Astrocyte (in vitro differentiated cells and primary cell): ENCODE results near the gene DNAH14. TPM values are rescaled to one million over a fixed set of nuclear protein-coding genes. Genes with fewer than 3 reads are reported as not detected.

Experiments used
- DNase-seq: peaks from one replicate; pipeline ENCODE4 v3.0.0-alpha.2; 2010; ENCODE audit warnings: low read depth
- FAIRE-seq: peaks from 2 replicates; lab custom pipeline; 2011; peaks lifted over from hg19 to GRCh38; lab: Jason Lieb, UNC
- H2AFZ ChIP-seq: 2 replicates; pipeline ENCODE4 v1.6.0; 2012; ENCODE audit warnings: low read depth, low read length, inconsistent platforms
- H3K27ac ChIP-seq: 2 replicates; pipeline ENCODE4 v1.5.1; 2011; ENCODE audit warnings: low read depth, low read length, inconsistent platforms
- H3K27me3 ChIP-seq: 2 replicates; pipeline ENCODE4 v1.6.0; 2011; ENCODE audit warnings: low read length, inconsistent platforms; ENCODE audit not compliant: insufficient read depth
- H3K36me3 ChIP-seq: 2 replicates; pipeline ENCODE4 v1.5.1; 2011; ENCODE audit warnings: low read length, inconsistent platforms; ENCODE audit not compliant: insufficient read depth
- H3K4me1 ChIP-seq: 2 replicates; pipeline ENCODE4 v1.5.1; 2011; ENCODE audit warnings: low read length, inconsistent platforms; ENCODE audit not compliant: insufficient read depth
- H3K4me2 ChIP-seq: 2 replicates; pipeline ENCODE4 v1.6.0; 2012; ENCODE audit warnings: low read length, inconsistent platforms
- H3K4me3 ChIP-seq: 2 replicates; pipeline ENCODE4 v1.5.1; 2011; ENCODE audit warnings: low read depth, mild to moderate bottlenecking, low read length, inconsistent platforms; ENCODE audit not compliant: insufficient read depth
- H3K79me2 ChIP-seq: 2 replicates; pipeline ENCODE4 v1.6.0; 2012; ENCODE audit warnings: mild to moderate bottlenecking, low read length, inconsistent platforms; ENCODE audit not compliant: insufficient read depth
- H3K9ac ChIP-seq: 2 replicates; pipeline ENCODE4 v1.6.0; 2012; ENCODE audit warnings: mild to moderate bottlenecking, low read length, inconsistent platforms
- H3K9me3 ChIP-seq: 2 replicates; pipeline ENCODE4 v1.5.1; 2012; ENCODE audit warnings: low read depth, mild to moderate bottlenecking, low read length, inconsistent platforms; ENCODE audit not compliant: insufficient read depth
- H4K20me1 ChIP-seq: 2 replicates; pipeline ENCODE4 v1.6.0; 2012; ENCODE audit warnings: low read length, inconsistent platforms; ENCODE audit not compliant: insufficient read depth
- H3K27ac Mint-ChIP-seq: one replicate; pipeline ENCODE4 v1.8.0; 2021; ENCODE audit warnings: mild to moderate bottlenecking, mixed read lengths; ENCODE audit not compliant: unreplicated experiment
- H3K27me3 Mint-ChIP-seq: one replicate; pipeline ENCODE4 v1.8.0; 2021; ENCODE audit warnings: low read depth, mixed read lengths; ENCODE audit not compliant: unreplicated experiment
- H3K36me3 Mint-ChIP-seq: one replicate; pipeline ENCODE4 v1.8.0; 2021; ENCODE audit warnings: low read depth, mixed read lengths; ENCODE audit not compliant: unreplicated experiment
- H3K4me1 Mint-ChIP-seq: one replicate; pipeline ENCODE4 v1.8.0; 2021; ENCODE audit warnings: low read depth, mixed read lengths; ENCODE audit not compliant: unreplicated experiment
- H3K4me3 Mint-ChIP-seq: one replicate; pipeline ENCODE4 v1.8.0; 2021; ENCODE audit warnings: mild to moderate bottlenecking, moderate library complexity, mixed read lengths; ENCODE audit not compliant: unreplicated experiment
- H3K9me3 Mint-ChIP-seq: one replicate; pipeline ENCODE4 v1.8.0; 2021; ENCODE audit warnings: mild to moderate bottlenecking, mixed read lengths; ENCODE audit not compliant: unreplicated experiment
- CTCF ChIP-seq: IDR thresholded peaks from 2 replicates; pipeline ENCODE4 v1.5.1; 2011; ENCODE audit warnings: low read depth, mild to moderate bottlenecking, inconsistent platforms, low read length, moderate library complexity; ENCODE audit not compliant: insufficient read depth
- EZH2 ChIP-seq: IDR thresholded peaks from 2 replicates; pipeline ENCODE4 v1.6.1; 2012; ENCODE audit warnings: mild to moderate bottlenecking, low read length, inconsistent platforms; ENCODE audit not compliant: insufficient read depth
- total RNA-seq: library from RNA; stranded (reverse); gene quantifications from 2 replicates; pipeline ENCODE4 v1.2.1, GENCODE V29; 2021

DNAH14 gene
- total RNA-seq, 1 donor from 2014 or later, result 21.2 TPM

- Histone ChIP-seq H3K4me2 (no peak overlapping the region), H3K9ac (no peak overlapping the region), H4K20me1 (no peaks in the 10 kb centered on the region), H3K9me3 (no peaks in the 10 kb centered on the region), H3K27ac (no peak overlapping the region), H3K4me1 (no peaks in the 10 kb centered on the region), H3K4me3 (no peak overlapping the region), H2AFZ (no peak overlapping the region), H3K36me3 (no peaks in the 10 kb centered on the region), H3K27me3 (no peaks in the 10 kb centered on the region), H3K79me2 (no peaks in the 10 kb centered on the region)
- peaks cover 2% of the 10 kb centered on the region for H3K27me3 Mint-ChIP-seq
- TF ChIP-seq EZH2 (no peak), CTCF (peak; percentile 80)
- H3K9me3 Mint-ChIP-seq, result peaks cover 8% of the 10 kb centered on the region
- peak; percentile 37 for FAIRE-seq
- H3K4me1 Mint-ChIP-seq, result no peaks in the 10 kb centered on the region
- no peak overlapping the region for H3K27ac Mint-ChIP-seq
- H3K4me3 Mint-ChIP-seq, result no peak overlapping the region
- H3K36me3 Mint-ChIP-seq, result peaks cover 2% of the 10 kb centered on the region
- DNase-seq, result peak; percentile 20
Observed at GRCh38 chr1:225318706-225319575, 389.5 kb downstream of the DNAH14 start.

DNA sequence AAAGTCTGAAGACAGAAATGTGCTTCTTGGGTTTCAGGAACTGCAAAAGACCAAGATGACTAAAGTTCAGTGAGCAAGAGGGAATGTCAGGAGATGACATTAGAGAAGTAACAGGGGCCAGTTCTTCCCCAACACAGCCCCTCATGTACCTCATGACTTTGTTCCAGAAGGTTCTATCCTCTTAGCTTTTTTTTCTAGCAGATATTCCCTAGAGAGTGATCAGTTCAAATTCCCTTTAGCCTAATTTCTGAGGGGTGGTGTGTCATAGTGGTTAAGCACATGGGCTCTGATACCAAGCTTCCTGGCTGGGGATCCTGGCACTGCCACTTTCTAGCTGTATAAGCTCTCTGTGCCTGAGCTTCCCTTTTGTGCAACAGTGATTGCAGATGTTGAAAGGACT is 390.4 kb downstream of the DNAH14 start:
- no peak overlapping the region for H3K4me3 ChIP-seq
- peaks cover 5% of the 10 kb centered on the region for H3K9me3 Mint-ChIP-seq
- H3K4me1 ChIP-seq, result no peaks in the 10 kb centered on the region
- DNase-seq, result no peak
- peaks cover 2% of the 10 kb centered on the region for H3K36me3 Mint-ChIP-seq
- H3K9ac ChIP-seq, result no peak overlapping the region
- no peak overlapping the region for H3K4me3 Mint-ChIP-seq
- H3K27ac ChIP-seq, result no peak overlapping the region
- H3K9me3 ChIP-seq, result no peaks in the 10 kb centered on the region
- no peaks in the 10 kb centered on the region for H4K20me1 ChIP-seq
- H3K4me2 ChIP-seq, result no peak overlapping the region
- H3K36me3 ChIP-seq, result no peaks in the 10 kb centered on the region
- no peak overlapping the region for H2AFZ ChIP-seq
- no peaks in the 10 kb centered on the region for H3K27me3 ChIP-seq
- no peaks in the 10 kb centered on the region for H3K79me2 ChIP-seq
- peaks cover 2% of the 10 kb centered on the region for H3K27me3 Mint-ChIP-seq
- no peak for FAIRE-seq
- TF ChIP-seq CTCF (no peak), EZH2 (no peak)
- H3K27ac Mint-ChIP-seq, result no peak overlapping the region
- H3K4me1 Mint-ChIP-seq, result no peaks in the 10 kb centered on the region

- Mint-ChIP-seq H3K4me1 (no peaks in the 10 kb centered on the region), H3K9me3 (no peaks in the 10 kb centered on the region), H3K36me3 (no peaks in the 10 kb centered on the region), H3K27me3 (peaks cover 2% of the 10 kb centered on the region), H3K4me3 (no peak overlapping the region), H3K27ac (no peak overlapping the region)
- Histone ChIP-seq H3K27me3 (no peaks in the 10 kb centered on the region), H3K27ac (no peak overlapping the region), H3K4me1 (no peaks in the 10 kb centered on the region), H3K4me3 (no peak overlapping the region), H3K9ac (no peak overlapping the region), H4K20me1 (no peaks in the 10 kb centered on the region), H3K36me3 (no peaks in the 10 kb centered on the region), H2AFZ (no peak overlapping the region), H3K4me2 (no peak overlapping the region), H3K79me2 (no peaks in the 10 kb centered on the region), H3K9me3 (no peaks in the 10 kb centered on the region)
- FAIRE-seq (no peak), DNase-seq (no peak)
- TF ChIP-seq CTCF (no peak), EZH2 (no peak)
Observed at GRCh38 chr1:225321784-225322183, 392.3 kb downstream of the DNAH14 start.
